ENCODE data around the gene AHR. TPM values are rescaled to one million over a fixed set of nuclear protein-coding genes. Genes with fewer than 3 reads are reported as not detected.
A peak's percentile ranks its signal among the peaks of the same experiment; 100 is the strongest.

The AHR gene
- total RNA-seq, 1 donor from 2014 or later = 149 TPM

GRCh38 chr7:17365775-17366174 lies 67.3 kb downstream of the AHR start:
- TF ChIP-seq CTCF (IDR thresholded peaks at IDR 0.05) = no peak
- DNase-seq (ENCODE audit: low spot score in 2 of 2) = no peak
- Histone ChIP-seq H3K27ac (no peak overlapping the region), H3K27me3 (no peaks in the 10 kb centered on the region), H3K36me3 (no peaks in the 10 kb centered on the region), H3K4me1 (peaks cover 0 to 15% of the 10 kb centered on the region in 2 donors), H3K9me3 (no peaks in the 10 kb centered on the region), H3K4me3 (no peak overlapping the region)
- intact Hi-C loops (cut with DNase I) = no loop called here

DNA sequence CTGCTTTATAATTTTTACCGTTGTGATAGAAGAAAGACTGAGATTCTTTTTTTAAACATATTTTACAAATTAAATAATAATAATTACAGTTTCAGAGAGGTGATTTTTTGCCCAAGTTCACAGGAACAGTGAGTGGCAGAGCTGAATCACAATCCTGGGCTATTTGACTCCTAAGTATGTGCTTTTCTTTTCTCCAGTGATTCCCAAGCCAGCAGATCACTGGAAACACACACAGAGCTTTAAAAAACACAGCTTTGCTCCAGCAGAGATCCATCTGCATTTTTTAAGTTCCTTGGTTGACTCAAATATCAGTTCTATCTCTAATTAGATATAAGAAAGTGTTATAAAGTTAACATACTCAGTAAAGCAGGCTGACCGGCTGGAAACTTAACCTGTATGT lies 69.0 kb downstream of the AHR start:
- Histone ChIP-seq H3K4me3 (no peak overlapping the region), H3K9me3 (no peaks in the 10 kb centered on the region), H3K4me1 (peaks cover 0 to 30% of the 10 kb centered on the region in 2 donors), H3K27ac (no peak overlapping the region), H3K27me3 (no peaks in the 10 kb centered on the region), H3K36me3 (no peaks in the 10 kb centered on the region)
- no peak for TF ChIP-seq CTCF (IDR thresholded peaks at IDR 0.05)
- intact Hi-C loops (cut with DNase I) = no loop called here
- DNase-seq (ENCODE audit: low spot score in 2 of 2) = no peak

DNA sequence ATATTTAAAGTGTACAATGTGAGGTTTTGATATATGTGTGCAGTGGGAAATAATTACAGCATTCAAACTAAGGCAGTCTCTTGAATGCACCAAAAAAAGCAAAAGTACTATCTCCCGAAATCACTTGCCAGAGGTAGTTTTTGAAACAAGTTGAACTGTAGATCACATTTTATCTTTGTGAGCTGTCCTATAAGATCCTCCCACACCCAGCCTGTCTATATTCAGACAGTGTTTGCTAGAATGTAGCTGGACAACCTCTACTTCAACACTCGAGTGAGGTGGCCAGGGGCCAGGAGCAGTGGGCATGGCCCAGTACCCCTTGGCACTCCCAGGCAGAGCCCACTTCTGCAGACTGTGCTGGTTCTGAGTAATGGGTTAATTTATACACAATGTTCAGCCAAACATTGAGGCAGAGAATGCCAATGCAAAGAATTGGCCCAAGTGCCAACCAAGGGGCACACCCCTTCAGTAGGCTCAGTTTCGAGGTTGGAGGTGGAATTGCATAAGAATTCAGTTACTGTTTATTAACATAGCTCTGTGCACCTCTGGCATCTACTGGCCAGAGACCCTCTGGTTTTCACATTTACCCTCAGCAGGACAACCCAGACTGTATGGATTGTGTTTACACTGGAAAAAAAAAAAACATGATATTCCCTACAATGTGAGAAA lies 70.5 kb downstream of the AHR start:
- Histone ChIP-seq H3K4me3 (no peak overlapping the region), H3K27me3 (no peaks in the 10 kb centered on the region), H3K27ac (no peak overlapping the region), H3K9me3 (no peaks in the 10 kb centered on the region), H3K36me3 (no peaks in the 10 kb centered on the region), H3K4me1 (peaks cover 0 to 35% of the 10 kb centered on the region in 2 donors)
- no peak for DNase-seq (ENCODE audit: low spot score in 2 of 2)
- TF ChIP-seq CTCF (IDR thresholded peaks at IDR 0.05) = no peak
- intact Hi-C loops (cut with DNase I) = no loop called here

DNA sequence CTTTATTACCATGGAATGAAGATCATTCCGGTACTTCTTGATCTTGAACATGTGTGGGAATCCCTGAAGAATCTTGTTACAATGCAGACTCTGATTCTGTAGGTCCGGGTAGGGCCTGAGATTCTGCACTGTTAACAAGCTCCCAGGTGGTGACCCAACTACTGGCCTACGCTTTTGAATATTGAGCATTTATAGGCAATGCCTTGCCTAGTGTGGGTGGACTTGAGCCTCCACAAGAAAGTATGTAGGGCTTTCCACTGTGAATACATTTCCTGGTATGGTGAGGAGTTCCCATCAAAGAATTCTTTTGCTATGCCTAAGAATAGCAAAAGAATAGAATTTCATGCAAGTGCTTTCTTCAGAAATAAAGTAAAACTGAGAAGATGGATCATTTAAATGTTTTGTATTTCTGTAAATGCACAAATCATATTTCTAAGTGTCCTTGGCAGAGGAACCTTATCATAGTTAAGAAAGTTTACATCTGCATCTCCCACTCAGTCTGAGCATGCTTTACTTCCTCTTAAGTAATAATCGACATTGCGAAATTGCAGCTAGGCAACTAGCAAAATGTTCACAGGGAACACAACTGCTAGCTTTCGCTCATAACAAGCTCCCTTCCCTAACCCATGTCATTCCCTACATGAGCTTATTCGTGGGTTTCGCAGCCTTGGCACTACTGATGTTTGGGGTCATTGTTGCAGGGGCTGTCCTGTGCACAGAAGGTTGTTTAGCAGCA lies 71.4 kb downstream of the AHR start:
- Histone ChIP-seq H3K4me1 (peaks cover 0 to 43% of the 10 kb centered on the region in 2 donors), H3K27me3 (no peaks in the 10 kb centered on the region), H3K9me3 (no peaks in the 10 kb centered on the region), H3K36me3 (no peaks in the 10 kb centered on the region), H3K4me3 (no peak overlapping the region), H3K27ac (peak overlapping the region; percentile 60 to 71)
- TF ChIP-seq CTCF (IDR thresholded peaks at IDR 0.05) = no peak
- intact Hi-C loops (cut with DNase I) = loop anchor here (5.0 to 10.0 kb wide), 3 partner anchors 73 to 1615 kb away; partner anchors contain the start of gene AHR
- DNase-seq (ENCODE audit: low spot score in 2 of 2) = no peak

GRCh38 chr7:17370901-17371585 lies 72.6 kb downstream of the AHR start:
- intact Hi-C loops (cut with DNase I) = loop anchor here (5.0 to 10.0 kb wide), 3 partner anchors 74 to 1616 kb away; partner anchors contain the start of gene AHR
- Histone ChIP-seq H3K27me3 (no peaks in the 10 kb centered on the region), H3K4me1 (peaks cover 0 to 51% of the 10 kb centered on the region in 2 donors), H3K4me3 (no peak overlapping the region), H3K27ac (peak overlapping the region; percentile 60 to 71), H3K36me3 (no peaks in the 10 kb centered on the region), H3K9me3 (no peaks in the 10 kb centered on the region)
- no peak for TF ChIP-seq CTCF (IDR thresholded peaks at IDR 0.05)
- no peak for DNase-seq (ENCODE audit: low spot score in 2 of 2)

All from ascending aorta (tissue), 2 donors.